ENCODE results near the gene LAMA5.

The LAMA5 gene

GRCh38 chr20:62360854-62361798 lies 6.0 kb downstream of the LAMA5 start:
- no peak for DNase-seq (ENCODE audit: low read depth)

GRCh38 chr20:62359491-62360121 lies 7.5 kb downstream of the LAMA5 start:
- no peak for DNase-seq (ENCODE audit: low read depth)

- DNase-seq (ENCODE audit: low read depth): no peak
These were observed 8.0 kb downstream of the LAMA5 start for GRCh38 chr20:62359043-62359490.

- no peak for DNase-seq (ENCODE audit: low read depth)
These were observed 8.7 kb downstream of the LAMA5 start for GRCh38 chr20:62358171-62359042.

- DNase-seq (ENCODE audit: low read depth): no peak
These were observed 9.4 kb downstream of the LAMA5 start for GRCh38 chr20:62357681-62358080.

- DNase-seq (ENCODE audit: low read depth): no peak
These were observed 9.9 kb downstream of the LAMA5 start for GRCh38 chr20:62357187-62357667.

GRCh38 chr20:62356589-62357186 lies 10.4 kb downstream of the LAMA5 start:
- DNase-seq (ENCODE audit: low read depth): no peak

GRCh38 chr20:62355878-62356588 lies 11.1 kb downstream of the LAMA5 start:
- no peak for DNase-seq (ENCODE audit: low read depth)

- DNase-seq (ENCODE audit: low read depth): no peak
These were observed 11.6 kb downstream of the LAMA5 start for GRCh38 chr20:62355516-62355877.

- DNase-seq (ENCODE audit: low read depth): no peak
These were observed 12.2 kb downstream of the LAMA5 start for GRCh38 chr20:62354811-62355341.

GRCh38 chr20:62354031-62354808 lies 12.9 kb downstream of the LAMA5 start:
- no peak for DNase-seq (ENCODE audit: low read depth)

GRCh38 chr20:62353289-62354030 lies 13.7 kb downstream of the LAMA5 start:
- DNase-seq (ENCODE audit: low read depth): no peak

GRCh38 chr20:62352402-62353288 lies 14.5 kb downstream of the LAMA5 start:
- DNase-seq (ENCODE audit: low read depth): no peak

- DNase-seq (ENCODE audit: low read depth): no peak
These were observed 15.4 kb downstream of the LAMA5 start for GRCh38 chr20:62351469-62352401.

- no peak for DNase-seq (ENCODE audit: low read depth)
These were observed 16.3 kb downstream of the LAMA5 start for GRCh38 chr20:62350629-62351422.

- DNase-seq (ENCODE audit: low read depth): no peak
These were observed 16.9 kb downstream of the LAMA5 start for GRCh38 chr20:62350098-62350628.

All from activated gamma-delta T cell treated with anti-CD3 and anti-CD28 coated beads, Interleukin-2, amount 50 U/mL, for 16 hours (primary cell).